Mesenteric fat pad (tissue), 1 donor: ENCODE measurements around the gene PEMT. TPM values are rescaled to one million over a fixed set of nuclear protein-coding genes. Genes with fewer than 3 reads are reported as not detected.
A peak's percentile ranks its signal among the peaks of the same experiment; 100 is the strongest.
"Not testable (repeated sequence)": the region's sequence is repeated elsewhere in the genome, so short reads cannot be mapped to it uniquely, and the experiment has no call there.

Experiments used
- DNase-seq: peaks from one replicate; pipeline ENCODE4 v3.0.0-alpha.2; 2020; ENCODE audit warnings: low spot score
- total RNA-seq: library from RNA; stranded (reverse); fragmentation: NEBNext Ultra II Directional; extraction: Animal tissue kit (Norgen Biotek cat#: 25700); gene quantifications from one replicate; pipeline ENCODE4 v1.2.1, GENCODE V29; 2021
- donor health status: DM: yes; HTN: yes; CAD: no.

PEMT gene
- total RNA-seq, 1 donor from 2014 or later, result 151 TPM

GRCh38 chr17:17487998-17488397 lies 103.5 kb downstream of the PEMT start:
- no peak for DNase-seq

- not testable (repeated sequence) for DNase-seq
Measured at GRCh38 chr17:17486416-17486815, 105.1 kb downstream of the PEMT start.

GRCh38 chr17:17485420-17485819 lies 106.1 kb downstream of the PEMT start:
- no peak for DNase-seq

- no peak for DNase-seq
Measured at GRCh38 chr17:17484451-17484899, 107.0 kb downstream of the PEMT start.

- DNase-seq, result no peak
Measured at GRCh38 chr17:17481860-17482259, 109.6 kb downstream of the PEMT start.

- DNase-seq, result no peak
Measured at GRCh38 chr17:17480593-17481148, 110.8 kb downstream of the PEMT start.

GRCh38 chr17:17479209-17479608 lies 112.3 kb downstream of the PEMT start:
- DNase-seq, result no peak

- peak; percentile 98 for DNase-seq
Measured at GRCh38 chr17:17476865-17477467, 114.5 kb downstream of the PEMT start, which contains the start of gene MED9. MED9 (plus strand) TSS chr17:17477000; CDS start chr17:17477042, 42 bp downstream.

- no peak for DNase-seq
Measured at GRCh38 chr17:17474341-17474740, 117.2 kb downstream of the PEMT start.

GRCh38 chr17:17472333-17472920 lies 119.1 kb downstream of the PEMT start:
- DNase-seq, result no peak

- no peak for DNase-seq
Measured at GRCh38 chr17:17469996-17470395, 121.5 kb downstream of the PEMT start.

- no peak for DNase-seq
Measured at GRCh38 chr17:17469358-17469757, 122.2 kb downstream of the PEMT start.

- DNase-seq, result no peak
Measured at GRCh38 chr17:17468217-17469010, 123.1 kb downstream of the PEMT start.

- no peak for DNase-seq
Measured at GRCh38 chr17:17467720-17468119, 123.8 kb downstream of the PEMT start.

- DNase-seq, result no peak
Measured at GRCh38 chr17:17467016-17467415, 124.5 kb downstream of the PEMT start.

- DNase-seq, result no peak
Measured at GRCh38 chr17:17466511-17466910, 125.0 kb downstream of the PEMT start.

- not testable (repeated sequence) for DNase-seq
Measured at GRCh38 chr17:17465878-17466277, 125.6 kb downstream of the PEMT start.

GRCh38 chr17:17463821-17464220 lies 127.7 kb downstream of the PEMT start:
- no peak for DNase-seq

- no peak for DNase-seq
Measured at GRCh38 chr17:17462048-17462824, 129.3 kb downstream of the PEMT start.

- DNase-seq, result no peak
Measured at GRCh38 chr17:17460038-17460437, 131.5 kb downstream of the PEMT start.

GRCh38 chr17:17457680-17458079 lies 133.8 kb downstream of the PEMT start:
- DNase-seq, result no peak
